Activated naive CD4-positive, alpha-beta T cell (primary cell): ENCODE data around the gene NPDC1.
"Not testable (repeated sequence)": the region's sequence is repeated elsewhere in the genome, so short reads cannot be mapped to it uniquely, and the experiment has no call there.

Source experiments
- DNase-seq, 4 experiments: peaks; one replicate each; lab custom pipeline; 2025; lab: John Stamatoyannopoulos, UW

Gene NPDC1

GRCh38 chr9:137040568-137040967, 5.4 kb downstream of the NPDC1 start:
- DNase-seq: no peak

- DNase-seq: no peak
Observed at GRCh38 chr9:137039611-137040366, 6.2 kb downstream of the NPDC1 start.

DNA sequence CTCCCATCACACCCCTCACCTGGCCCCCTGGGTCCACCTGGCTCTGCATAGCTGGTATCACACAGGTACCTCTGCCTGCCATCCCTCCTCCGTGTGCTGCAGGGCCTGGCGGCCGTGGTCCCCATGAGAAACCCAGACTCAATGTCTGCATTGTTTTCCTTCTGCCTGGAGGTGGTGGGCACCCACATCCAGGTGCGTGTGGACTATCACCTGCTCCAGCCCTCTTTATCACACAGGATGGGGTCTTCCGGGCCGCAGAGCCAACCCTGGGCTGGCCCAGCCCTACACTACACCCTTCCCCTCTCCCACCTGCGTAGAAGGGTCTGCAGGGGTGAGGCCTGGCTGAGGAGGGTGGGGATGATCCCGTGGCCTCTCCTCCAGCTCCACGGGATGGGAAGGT, 7.1 kb downstream of the NPDC1 start:
- no peak for DNase-seq

DNA sequence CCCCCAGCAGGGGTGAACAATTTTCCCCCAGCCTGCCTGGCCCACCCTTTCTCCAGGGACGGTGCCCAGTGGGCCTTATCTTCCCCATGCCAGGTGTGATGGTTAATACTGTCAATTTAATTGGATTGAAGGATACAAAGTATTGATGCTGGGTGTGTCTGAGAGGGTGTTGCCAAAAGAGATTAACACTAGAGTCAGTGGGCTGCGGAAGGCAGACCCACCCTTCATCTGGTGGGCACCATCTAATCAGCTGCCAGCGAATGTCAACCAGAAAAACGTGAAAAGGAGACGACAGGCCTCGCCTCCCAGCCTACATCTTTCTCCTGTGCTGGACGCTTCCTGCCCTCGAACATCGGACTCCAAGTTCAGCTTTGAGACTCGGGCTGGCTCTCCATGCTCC, 8.5 kb downstream of the NPDC1 start:
- no peak for DNase-seq

DNA sequence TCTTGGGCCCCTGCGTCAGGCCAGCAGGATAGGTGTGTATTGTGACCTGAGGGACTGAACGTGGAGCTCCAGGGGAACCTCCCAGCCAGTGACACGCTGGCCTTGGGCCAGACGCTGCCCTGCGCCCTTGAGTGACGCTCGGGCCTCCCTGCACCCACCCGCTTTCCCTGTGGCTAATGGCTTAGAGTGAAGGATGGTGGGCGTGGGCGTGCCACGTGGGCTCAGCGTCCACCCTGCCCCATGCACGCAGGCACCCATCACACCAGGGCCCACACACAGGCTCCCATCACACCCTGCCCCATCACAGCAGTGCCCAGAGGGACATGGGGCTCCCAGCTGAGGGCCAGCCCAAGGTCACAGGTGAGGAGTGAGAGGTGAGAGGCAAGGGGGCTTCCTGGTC, 8.9 kb downstream of the NPDC1 start:
- DNase-seq: no peak

- DNase-seq: no peak
Observed at GRCh38 chr9:137035937-137036336, 10.0 kb downstream of the NPDC1 start.

DNA sequence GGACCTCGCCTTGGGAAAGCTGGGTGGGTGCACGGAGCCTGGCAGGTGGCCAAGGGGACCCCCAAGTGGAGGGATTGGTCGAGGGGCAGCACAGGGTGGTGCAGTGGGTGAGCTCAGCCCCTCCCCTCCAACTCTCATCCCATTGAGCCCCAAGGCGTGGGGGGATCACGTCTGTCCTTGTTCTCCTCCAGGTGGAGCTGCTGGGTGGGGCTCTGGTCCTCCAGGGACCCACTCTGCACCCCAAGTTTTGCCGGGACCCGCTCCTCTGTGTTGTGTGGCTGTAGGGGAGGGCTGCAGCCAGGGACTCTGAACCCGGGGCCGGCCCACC, 10.5 kb downstream of the NPDC1 start:
- no peak for DNase-seq

- DNase-seq: peak; percentile 70 to 84 (median 80)
Observed at GRCh38 chr9:137034709-137035506, 11.1 kb downstream of the NPDC1 start.

DNA sequence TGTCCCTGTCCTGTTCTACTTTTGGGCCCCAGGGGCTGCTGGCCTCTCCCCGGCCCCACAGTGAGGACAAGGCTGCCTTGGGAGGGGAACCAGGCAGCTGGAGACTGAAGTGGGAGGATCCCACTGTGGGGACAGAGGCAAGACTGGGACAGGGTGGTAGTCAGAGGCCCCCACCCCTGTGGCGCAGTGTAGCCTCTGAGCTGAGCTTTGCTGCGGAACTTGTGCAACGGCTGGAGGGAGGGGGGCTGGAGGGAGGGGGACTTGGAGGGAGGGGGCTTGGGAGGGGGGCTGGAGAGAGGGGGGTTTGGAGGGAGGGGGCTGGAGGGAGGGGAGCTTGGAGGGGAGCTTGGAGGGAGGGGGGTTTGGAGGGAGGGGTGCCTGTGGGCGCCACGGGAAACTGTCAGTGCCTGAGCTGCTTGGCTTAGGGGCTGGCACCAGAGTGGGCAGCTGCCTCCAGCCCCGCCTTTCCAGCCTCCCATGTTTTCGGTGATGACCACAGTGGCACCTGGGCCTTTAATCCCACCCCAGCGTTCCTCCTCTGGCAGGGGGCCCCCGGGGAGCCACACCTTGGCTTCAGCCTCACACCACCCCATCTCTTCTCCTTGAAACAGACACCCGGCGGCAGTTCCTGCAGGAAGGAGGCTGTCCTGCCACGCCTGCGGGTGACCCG, 11.8 kb downstream of the NPDC1 start:
- no peak for DNase-seq

DNA sequence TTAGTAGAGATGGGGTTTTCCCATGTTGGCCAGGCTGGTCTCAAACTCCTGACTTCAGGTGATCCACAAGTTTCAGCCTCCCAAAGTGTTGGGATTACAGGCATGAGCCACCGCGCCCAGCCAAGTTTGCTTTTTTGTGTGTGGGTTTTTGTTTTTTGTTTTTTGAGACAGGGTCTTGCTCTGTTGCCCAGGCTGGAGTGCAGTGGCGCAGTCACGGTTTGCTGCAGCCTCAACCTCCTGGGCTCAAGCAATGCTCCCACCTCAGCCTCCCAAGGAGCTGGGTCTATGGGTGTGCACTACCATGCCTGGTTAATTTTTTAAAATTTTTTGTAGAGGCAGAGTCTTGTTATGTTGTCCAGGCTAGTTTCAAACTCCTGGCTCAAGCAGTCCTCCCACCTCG, 12.5 kb downstream of the NPDC1 start:
- DNase-seq: not testable (repeated sequence)

GRCh38 chr9:137032858-137033257, 13.1 kb downstream of the NPDC1 start:
- no peak for DNase-seq

DNA sequence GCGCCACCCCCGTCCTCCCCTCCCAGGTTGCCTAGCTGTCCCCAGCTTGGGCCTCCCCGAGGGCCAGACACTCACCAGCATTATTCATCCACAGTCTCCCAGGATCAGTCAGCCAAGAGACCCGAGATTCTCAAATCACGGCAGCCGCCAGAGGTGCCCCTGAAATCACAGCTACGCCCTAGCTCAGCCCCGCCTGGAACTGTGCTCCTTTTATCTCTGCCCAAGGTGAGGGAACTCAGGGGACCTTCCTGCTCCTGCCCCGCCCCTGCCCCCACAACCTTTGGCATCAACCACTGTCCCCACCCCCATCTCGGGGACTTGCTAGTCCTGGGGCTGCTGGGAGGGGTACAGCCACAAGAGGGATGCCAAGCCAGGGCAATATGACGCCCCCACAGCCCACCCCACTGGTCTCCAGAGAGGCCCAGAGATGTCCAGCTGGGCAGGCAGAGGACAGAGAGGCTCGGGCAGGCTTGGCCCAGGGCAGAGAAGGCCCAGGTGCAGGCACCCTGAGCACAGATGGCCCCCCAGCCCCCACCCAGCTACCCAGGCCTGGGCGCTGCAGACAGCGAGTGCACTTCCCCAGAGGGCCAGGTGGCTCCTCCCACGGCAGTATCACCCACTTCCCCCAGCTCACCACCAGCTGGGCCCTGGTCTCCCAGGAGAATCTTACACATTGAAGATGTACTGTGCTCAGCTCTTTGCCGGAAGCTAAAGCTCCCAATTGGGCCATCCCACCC, 13.9 kb downstream of the NPDC1 start, which contains the start of gene FUT7:
FUT7 (minus strand) TSS at position 185 of the 737 bp plus-strand sequence; CDS start at position 88, 97 bp downstream.
- no peak for DNase-seq

DNA sequence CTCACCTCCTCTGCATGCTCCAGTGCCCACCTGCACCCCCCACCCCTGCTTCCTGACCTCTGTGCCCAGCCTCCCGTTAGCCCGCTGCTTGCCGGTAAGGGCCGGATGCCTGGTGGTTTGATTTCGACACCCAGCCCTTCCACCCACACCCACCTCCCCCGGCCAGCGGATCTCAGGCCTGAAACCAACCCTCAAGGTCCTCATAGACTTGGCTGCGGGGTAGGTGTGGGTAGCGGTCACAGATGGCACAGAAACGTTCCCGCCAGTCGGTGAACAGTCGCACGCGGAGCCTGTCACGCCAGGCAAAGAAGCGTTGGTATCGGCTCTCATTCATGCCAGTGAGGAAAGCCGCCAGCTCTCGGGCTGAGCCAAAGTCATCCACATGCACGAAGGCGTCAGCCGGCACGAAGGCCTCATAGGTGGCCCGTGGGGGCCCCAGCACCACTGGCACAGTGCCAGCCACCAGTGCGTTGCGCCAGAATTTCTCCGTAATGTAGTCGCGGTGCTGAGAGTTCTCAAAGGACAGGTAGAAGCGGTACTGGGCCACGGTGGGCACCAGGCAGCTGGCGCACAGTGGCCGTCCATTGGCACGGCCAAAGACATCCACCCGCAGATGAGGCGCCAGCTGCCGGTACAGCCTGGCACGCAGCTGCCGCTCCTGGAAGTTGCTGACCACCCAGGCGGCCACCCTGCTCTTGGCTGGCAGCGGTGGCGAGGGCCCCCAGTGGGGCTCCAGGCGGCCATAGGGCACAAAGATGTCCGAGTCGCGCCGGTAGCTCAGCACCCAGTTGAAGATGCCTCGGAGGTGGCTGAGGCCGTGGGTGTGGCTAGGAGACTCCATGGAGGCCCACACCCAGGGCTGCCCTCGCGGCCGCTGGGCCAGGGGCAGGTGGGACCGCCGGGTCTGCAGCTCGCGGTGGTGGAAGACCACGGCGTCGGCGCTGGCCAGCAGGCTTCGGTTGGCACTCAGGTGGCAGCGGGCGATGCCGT, 15.1 kb downstream of the NPDC1 start:
- DNase-seq: no peak

- no peak for DNase-seq
Observed at GRCh38 chr9:137030006-137030405, 16.0 kb downstream of the NPDC1 start.

GRCh38 chr9:137029058-137029936, 16.7 kb downstream of the NPDC1 start:
- peak; percentile 42 to 63 (median 51) for DNase-seq

DNA sequence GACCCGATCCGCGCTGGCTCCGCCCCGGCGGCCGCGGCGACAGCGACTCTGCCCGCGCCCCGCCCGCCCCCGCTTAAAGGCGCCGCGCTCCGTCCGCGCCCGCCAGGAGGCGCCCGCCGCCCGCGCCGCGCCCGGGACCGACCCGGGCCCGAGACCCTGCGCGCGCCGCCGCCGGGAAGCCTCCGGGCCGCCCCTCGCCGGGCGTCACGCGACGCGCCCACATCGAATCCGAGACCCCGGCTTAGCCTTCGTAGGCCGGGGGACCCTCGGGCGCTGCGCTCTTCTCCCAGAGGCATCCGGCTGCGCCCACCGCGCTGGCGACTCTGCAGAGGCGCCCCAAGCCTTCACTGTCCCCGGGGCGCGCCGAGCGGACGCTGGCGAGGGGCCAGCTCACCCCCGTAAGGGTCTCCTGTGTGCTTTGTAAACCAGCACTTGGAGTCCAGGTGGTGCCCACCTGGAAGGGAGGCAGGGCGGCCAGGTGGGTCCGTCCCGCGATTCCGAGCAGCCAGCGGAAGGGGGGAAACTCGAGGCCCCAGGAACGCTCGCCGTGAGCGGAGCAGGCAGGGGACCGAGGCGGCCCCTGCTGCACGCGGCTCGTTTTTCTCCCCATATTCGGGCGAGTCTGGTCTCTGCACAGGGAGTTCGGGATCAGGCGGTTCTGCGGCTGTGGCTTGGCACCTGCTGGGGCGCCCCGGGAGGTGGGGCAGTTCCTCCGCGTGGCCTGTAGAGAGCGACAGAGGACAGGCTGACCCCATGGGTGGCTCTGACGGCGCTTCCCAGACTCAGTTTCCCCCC, 17.5 kb downstream of the NPDC1 start:
- peak in 2 of 4 experiments; percentile 20 to 65 for DNase-seq

DNA sequence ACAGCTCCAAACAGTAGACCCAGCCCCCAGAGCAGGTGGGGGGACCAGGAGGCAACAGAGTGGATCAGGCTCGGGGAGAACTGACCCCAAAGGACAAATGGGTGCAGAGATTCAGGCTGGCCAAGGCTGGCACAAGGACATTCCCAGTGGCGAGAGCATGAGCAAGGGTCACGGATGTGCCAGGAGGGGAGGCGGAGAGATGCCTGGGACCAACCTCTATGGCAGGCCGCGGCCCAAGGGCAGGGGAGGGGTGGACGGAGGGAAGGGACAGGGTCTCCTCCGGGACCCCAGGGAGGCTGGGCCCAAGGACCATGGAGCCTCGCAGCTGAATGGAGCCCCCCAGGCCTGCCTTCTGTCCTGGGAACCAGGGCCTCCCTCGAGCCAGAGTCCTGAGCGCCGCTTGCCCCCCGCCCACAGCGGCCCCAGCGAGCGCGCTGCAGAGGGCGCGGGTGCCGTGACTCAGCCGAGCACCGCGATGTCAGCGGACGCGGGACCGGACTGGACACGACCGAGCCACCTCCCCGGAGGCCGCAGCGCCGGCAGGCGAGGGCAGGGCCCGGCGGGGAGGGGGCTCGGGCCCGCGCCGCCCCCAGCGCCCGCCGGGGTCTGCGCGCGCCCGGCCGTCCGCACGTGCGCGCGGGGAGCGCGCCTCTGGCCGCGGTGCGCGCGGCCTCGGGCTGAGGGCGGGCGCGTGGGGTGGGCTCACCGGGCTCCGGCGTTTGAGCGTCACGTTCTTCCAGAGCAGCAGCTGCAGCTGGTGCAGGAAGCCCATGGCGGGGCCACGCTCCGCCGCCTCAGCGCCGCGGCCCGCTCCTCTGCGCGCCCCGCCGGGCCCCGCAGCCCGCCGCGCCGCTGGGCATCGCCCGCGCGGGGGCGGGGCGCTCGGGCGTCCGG, 18.4 kb downstream of the NPDC1 start, which contains the start of gene ABCA2:
ABCA2 (minus strand) TSS at position 869 of the 894 bp plus-strand sequence; CDS start at position 772, 97 bp downstream.
- DNase-seq: no peak

- no peak for DNase-seq
Observed at GRCh38 chr9:137026828-137027227, 19.1 kb downstream of the NPDC1 start.
